Spleen (tissue), 11 donors: ENCODE measurements around the gene ADARB2. TPM values are rescaled to one million over a fixed set of nuclear protein-coding genes. Genes with fewer than 3 reads are reported as not detected.

Source experiments
- DNase-seq: peaks from one replicate; pipeline ENCODE4 v3.0.0-alpha.2; 2020
- H3K27ac ChIP-seq, 8 donors: fragments of 200-600 bp; sonication (generic) in 7 of 8; 1 replicate in 4 of 8; 2 replicates in 4 of 8; pipeline versions ENCODE4 v1.5.0 to v1.8.0; 2016 to 2021; ENCODE audit warnings: inconsistent platforms in 4 of 8, mild to moderate bottlenecking in 4 of 8, moderate library complexity in 1 of 8
- H3K27me3 ChIP-seq, 7 donors: fragments of 200-600 bp; sonication (generic) in 6 of 7; replicated peaks in 1 of 7; 1 replicate in 4 of 7; 2 replicates in 3 of 7; pipeline versions ENCODE4 v1.5.0 to v1.8.0; 2016 to 2021; ENCODE audit warnings: inconsistent platforms in 3 of 7, mild to moderate bottlenecking in 1 of 7
- H3K36me3 ChIP-seq, 6 donors: fragments of 200-600 bp; sonication (generic) in 5 of 6; 1 replicate in 4 of 6; 2 replicates in 2 of 6; pipeline versions ENCODE4 v1.5.0 to v1.8.0; 2016 to 2021; ENCODE audit warnings: inconsistent platforms in 2 of 6
- H3K4me1 ChIP-seq, 6 donors: fragments of 200-600 bp; sonication (generic) in 5 of 6; 1 replicate in 3 of 6; 2 replicates in 3 of 6; pipeline versions ENCODE4 v1.5.0 to v1.8.0; 2016 to 2021; ENCODE audit warnings: inconsistent platforms in 3 of 6
- H3K4me3 ChIP-seq, 8 donors: fragments of 200-600 bp; sonication (generic) in 7 of 8; 1 replicate in 4 of 8; 2 replicates in 4 of 8; pipeline versions ENCODE4 v1.5.0 to v1.8.0; 2016 to 2021; ENCODE audit warnings: inconsistent platforms in 4 of 8, mild to moderate bottlenecking in 4 of 8, moderate library complexity in 2 of 8
- H3K9me3 ChIP-seq, 8 donors: fragments of 200-600 bp; sonication (generic) in 7 of 8; 1 replicate in 4 of 8; 2 replicates in 4 of 8; pipeline versions ENCODE4 v1.5.0 to v1.8.0; 2016 to 2021; ENCODE audit warnings: inconsistent platforms in 4 of 8
- CTCF ChIP-seq, 11 experiments: fragments of 200-600 bp in 7 of 11; fragments of 450-650 bp in 4 of 11; sonication (generic) in 4 of 11; IDR thresholded peaks in 8 of 11; conservative IDR thresholded peaks in 3 of 11; 1 replicate in 7 of 11; 2 replicates in 4 of 11; pipeline versions ENCODE4 v1.4.0 to v1.8.0; 2016 to 2021; ENCODE audit warnings: antibody characterized with exemption in 11 of 11, inconsistent platforms in 4 of 11, mild to moderate bottlenecking in 1 of 11
- POLR2A ChIP-seq, 3 donors: fragments of 450-650 bp; IDR thresholded peaks; one replicate each; pipeline ENCODE4 v1.5.1; 2017; ENCODE audit warnings: antibody characterized with exemption in 3 of 3, mild to moderate bottlenecking in 1 of 3
- POLR2AphosphoS5 ChIP-seq, 3 donors: sonication (generic); formaldehyde crosslinking; IDR thresholded peaks; one replicate each; pipeline ENCODE4 v1.5.1; 2017; ENCODE audit warnings: antibody characterized with exemption in 3 of 3
- WGBS, 5 donors: extraction: QIAGEN DNeasy Blood & Tissue Kit in 3 of 5; methylation state at CpG; one replicate each; pipeline versions ENCODE4 v1.1.5 to v1.1.7; 2013 to 2018; 5-methylcytosine and 5-hydroxymethylcytosine counted together
- intact Hi-C: fragments of 100-400 bp; cut with DNase I; formaldehyde crosslinking; loops from one replicate; pipeline ENCODE4 v1.15.0; 2023; ENCODE audit warnings: low total_unique reads
- polyA plus RNA-seq, 3 donors: library from polyadenylated mRNA; stranded (reverse); fragments of 200-250 nt; gene quantifications; one replicate each; pipeline ENCODE4 v1.2.1, GENCODE V29; 2013
- total RNA-seq, 7 donors: library from RNA; depleted of rRNA in 3 of 7; stranded (reverse); fragments of >200 nt in 3 of 7; fragmentation: NEBNext Ultra II Directional in 4 of 7; extraction: Animal tissue kit (Norgen Biotek cat#: 25700) in 4 of 7; gene quantifications; one replicate each; pipeline versions ENCODE4 v1.1.0 to v1.2.1, GENCODE V29; 2016 to 2021
- donor health status: healthy with polysubstance abuse.
- donor health status: DM: no; HTN: no; CAD: no; lungs with moderate emphysema.
- donor health status: DM: no; HTN: no; CAD: no.
- donor health status: Bipolar disorder and iron deficiency.
- donor health status: healthy.
- donor health status: DM: no; HTN: no; CAD: no.
- donor health status: DM: yes; HTN: yes; CAD: no.

The ADARB2 gene
- total and polyA plus RNA-seq, 10 donors: 0.05 to 8.1 (median 0.96) TPM

- H3K27ac ChIP-seq: no peak overlapping the region
- peaks cover 0 to 11% (median 0%) of the 10 kb centered on the region in 7 donors for H3K27me3 ChIP-seq
- intact Hi-C loops: no loop called here
- no peaks in the 10 kb centered on the region for H3K36me3 ChIP-seq
- no peak for DNase-seq
- 76 to 86% (median 84%) methylated on average over 19 of the region's 19 CpGs for WGBS, 5 donors
- no peak for TF ChIP-seq POLR2A (IDR thresholded peaks at IDR 0.05)
- no peak for TF ChIP-seq POLR2AphosphoS5 (IDR thresholded peaks at IDR 0.05)
- no peak for TF ChIP-seq CTCF (IDR thresholded peaks at IDR 0.05 in 8 of 11, conservative IDR thresholded peaks at IDR 0.05 in 3 of 11)
- no peaks in the 10 kb centered on the region for H3K4me1 ChIP-seq
- no peaks in the 10 kb centered on the region for H3K9me3 ChIP-seq
- no peak overlapping the region for H3K4me3 ChIP-seq
These were observed 456.6 kb downstream of the ADARB2 start for GRCh38 chr10:1280466-1281404.

- 69 to 81% (median 75%) methylated on average over 3 of the region's 3 CpGs for WGBS, 5 donors
- Histone ChIP-seq H3K36me3 (no peaks in the 10 kb centered on the region), H3K27me3 (peaks cover 0 to 11% (median 0%) of the 10 kb centered on the region in 7 donors), H3K9me3 (no peaks in the 10 kb centered on the region), H3K4me3 (no peak overlapping the region), H3K4me1 (no peaks in the 10 kb centered on the region), H3K27ac (no peak overlapping the region)
- no peak for TF ChIP-seq CTCF (IDR thresholded peaks at IDR 0.05 in 8 of 11, conservative IDR thresholded peaks at IDR 0.05 in 3 of 11)
- no peak for TF ChIP-seq POLR2A (IDR thresholded peaks at IDR 0.05)
- no peak for TF ChIP-seq POLR2AphosphoS5 (IDR thresholded peaks at IDR 0.05)
- DNase-seq: no peak
- intact Hi-C loops: no loop called here
These were observed 459.0 kb downstream of the ADARB2 start for GRCh38 chr10:1278306-1278705.

- Histone ChIP-seq H3K27ac (no peak overlapping the region), H3K9me3 (no peaks in the 10 kb centered on the region), H3K4me3 (no peak overlapping the region), H3K36me3 (no peaks in the 10 kb centered on the region), H3K27me3 (no peaks in the 10 kb centered on the region), H3K4me1 (no peaks in the 10 kb centered on the region)
- intact Hi-C loops: no loop called here
- DNase-seq: no peak
- TF ChIP-seq CTCF (IDR thresholded peaks at IDR 0.05 in 8 of 11, conservative IDR thresholded peaks at IDR 0.05 in 3 of 11): no peak
- no peak for TF ChIP-seq POLR2AphosphoS5 (IDR thresholded peaks at IDR 0.05)
- no peak for TF ChIP-seq POLR2A (IDR thresholded peaks at IDR 0.05)
- 90 to 95% (median 93%) methylated on average over 12 to 17 of the region's 17 CpGs for WGBS, 5 donors
These were observed 462.4 kb downstream of the ADARB2 start for GRCh38 chr10:1274701-1275544.
